HepG2 (cell line): ENCODE results near the gene ATG16L2. TPM values are rescaled to one million over a fixed set of nuclear protein-coding genes. Genes with fewer than 3 reads are reported as not detected.
A peak's percentile ranks its signal among the peaks of the same experiment; 100 is the strongest.
"Not testable (repeated sequence)": the region's sequence is repeated elsewhere in the genome, so short reads cannot be mapped to it uniquely, and the experiment has no call there.

Experiments
- ATAC-seq: fragments of 200-7000 bp; cut with Tn5 transposase; 3 replicates; pipeline ENCODE4 v1.9.1; 2020; ENCODE audit warnings: mild to moderate bottlenecking, moderate library complexity
- BruUV-seq: library from RNA; stranded (reverse); fragments of 400-500 nt; replicated peaks from 2 replicates; lab custom pipeline; 2021; lab: Mats Ljungman, UMichigan
- CTCF ChIA-PET: fragments of 300-600 bp; formaldehyde crosslinking; extraction: SDS; loops from one replicate; lab custom pipeline; 2021; ENCODE audit warnings: low total read pairs, inconsistent platforms, low intra/inter-chr PET ratio; lab: Yijun Ruan, JAX
- POLR2A ChIA-PET: fragments of 350-600 bp; sonication (Branson Sonifier 250); formaldehyde crosslinking; loops from one replicate; lab custom pipeline; 2020; ENCODE audit warnings: antibody characterized with exemption, inconsistent platforms; lab: Yijun Ruan, JAX
- DNase-seq: peaks from one replicate; pipeline ENCODE4 v3.0.0-alpha.2; 2015; ENCODE audit warnings: low spot score
- FAIRE-seq: peaks from 3 replicates; lab custom pipeline; 2011; peaks lifted over from hg19 to GRCh38; lab: Jason Lieb, UNC
- H2AFZ ChIP-seq: one replicate; pipeline ENCODE4 v1.6.1; 2011; ENCODE audit warnings: low read length, inconsistent platforms
- H3K27ac ChIP-seq: fragments of 300-600 bp; 3 replicates; pipeline ENCODE4 v1.8.0; 2011; ENCODE audit warnings: mixed run types, mild to moderate bottlenecking, mixed read lengths, low read length, inconsistent platforms; ENCODE audit not compliant: insufficient read depth; ENCODE audit errors: extremely low read length
- H3K27me3 ChIP-seq, 2 experiments: fragments of 200-600 bp in 1 of 2; 2 replicates in 1 of 2; 3 replicates in 1 of 2; pipeline versions ENCODE4 v1.6.0 to v1.8.0; 2011; ENCODE audit warnings: low read length in 2 of 2, mild to moderate bottlenecking in 2 of 2, moderate library complexity in 2 of 2, inconsistent platforms in 1 of 2; ENCODE audit not compliant: insufficient read depth in 2 of 2, control insufficient read depth in 1 of 2
- H3K36me3 ChIP-seq, 2 experiments: fragments of 200-600 bp in 1 of 2; replicated peaks in 1 of 2; 2 replicates in 1 of 2; 3 replicates in 1 of 2; pipeline versions ENCODE4 v1.5.1 to v1.8.0; 2011; ENCODE audit warnings: low read length in 2 of 2, inconsistent platforms in 1 of 2; ENCODE audit not compliant: insufficient read depth in 2 of 2, control insufficient read depth in 1 of 2
- H3K4me1 ChIP-seq: 2 replicates; pipeline ENCODE4 v1.5.1; 2012; ENCODE audit warnings: low read length, inconsistent platforms; ENCODE audit not compliant: insufficient read depth
- H3K4me2 ChIP-seq: 2 replicates; pipeline ENCODE4 v1.6.0; 2011; ENCODE audit warnings: low read depth, low read length, inconsistent platforms
- H3K4me3 ChIP-seq, 3 experiments: fragments of 200-600 bp in 1 of 3; sonication (generic), shearing (Covaris generic) in 1 of 3; replicated peaks in 1 of 3; 2 replicates each; pipeline ENCODE4 v1.5.1; 2011 to 2016; ENCODE audit warnings: low read length in 3 of 3, inconsistent platforms in 2 of 3, low read depth in 2 of 3, mild to moderate bottlenecking in 2 of 3, control low read depth in 1 of 3, mixed read lengths in 1 of 3; ENCODE audit not compliant: insufficient read depth in 1 of 3
- H3K79me2 ChIP-seq: one replicate; pipeline ENCODE4 v1.6.1; 2011; ENCODE audit warnings: low read length, inconsistent platforms; ENCODE audit not compliant: insufficient read depth
- H3K9ac ChIP-seq: 2 replicates; pipeline ENCODE4 v1.6.0; 2011; ENCODE audit warnings: mild to moderate bottlenecking, low read depth, low read length, inconsistent platforms; ENCODE audit not compliant: insufficient read depth
- H3K9me3 ChIP-seq: 2 replicates; pipeline ENCODE4 v1.5.1; 2012; ENCODE audit warnings: mild to moderate bottlenecking, low read length
- H4K20me1 ChIP-seq: 2 replicates; pipeline ENCODE4 v1.6.0; 2011; ENCODE audit warnings: inconsistent platforms, mild to moderate bottlenecking, low read length, moderate library complexity; ENCODE audit not compliant: insufficient read depth
- ARNTL ChIP-seq: sonication (generic); formaldehyde crosslinking; IDR thresholded peaks from 2 replicates; pipeline ENCODE4 v1.4.0; 2020; ENCODE audit warnings: mild to moderate bottlenecking, missing genetic modification reagents
- CERS6 ChIP-seq: sonication (generic); formaldehyde crosslinking; IDR thresholded peaks from 2 replicates; pipeline ENCODE4 v1.5.0; 2020; ENCODE audit warnings: missing genetic modification reagents
- HNRNPH1 ChIP-seq: fragments of 200-400 bp; formaldehyde crosslinking; optimal IDR thresholded peaks from 2 replicates; pipeline ENCODE3; 2017; ENCODE audit warnings: mild to moderate bottlenecking, low read depth, low read length
- KLF13 ChIP-seq: sonication (generic); formaldehyde crosslinking; IDR thresholded peaks from 2 replicates; pipeline ENCODE4 v1.4.0; 2020; ENCODE audit warnings: mild to moderate bottlenecking, missing genetic modification reagents
- KMT2A ChIP-seq: sonication (generic); formaldehyde crosslinking; IDR thresholded peaks from 2 replicates; pipeline ENCODE4 v1.4.0; 2020; ENCODE audit warnings: missing genetic modification reagents
- MAX ChIP-seq: IDR thresholded peaks from 2 replicates; pipeline ENCODE4 v1.6.1; 2012; ENCODE audit warnings: inconsistent platforms
- MEF2D ChIP-seq: sonication (generic); formaldehyde crosslinking; IDR thresholded peaks from 2 replicates; pipeline ENCODE4 v1.5.1; 2020; ENCODE audit warnings: mild to moderate bottlenecking, missing genetic modification reagents
- MEIS1 ChIP-seq: sonication (generic); formaldehyde crosslinking; IDR thresholded peaks from 2 replicates; pipeline ENCODE4 v1.9.0; 2021; ENCODE audit warnings: mild to moderate bottlenecking, missing genetic modification reagents, moderate library complexity, borderline replicate concordance
- NAIF1 ChIP-seq: sonication (generic); formaldehyde crosslinking; IDR thresholded peaks from 2 replicates; pipeline ENCODE4 v1.5.0; 2020; ENCODE audit warnings: mild to moderate bottlenecking, missing genetic modification reagents, borderline replicate concordance
- NFIC ChIP-seq: IDR thresholded peaks from 2 replicates; pipeline ENCODE4 v1.6.1; 2012; ENCODE audit warnings: mild to moderate bottlenecking, low read length, inconsistent platforms
- RXRA ChIP-seq: sonication (generic); formaldehyde crosslinking; IDR thresholded peaks from 2 replicates; pipeline ENCODE4 v1.5.1; 2020; ENCODE audit warnings: missing genetic modification reagents
- SALL1 ChIP-seq: sonication (generic); formaldehyde crosslinking; IDR thresholded peaks from 2 replicates; pipeline ENCODE4 v1.8.0; 2022; ENCODE audit warnings: mild to moderate bottlenecking, missing genetic modification reagents
- WGBS: methylation state at CpG from one replicate; pipeline ENCODE4 v1.1.6; 2017; ENCODE audit warnings: low lambda C conversion rate; 5-methylcytosine and 5-hydroxymethylcytosine counted together
- in situ Hi-C: cut with HindIII; loops from 2 replicates; pipeline ENCODE4 v1.10.0; 2017; ENCODE audit warnings: low pct_unique_long_range_greater_than_20kb; ENCODE audit not compliant: extremely low pct_ligation_motif_present
- intact Hi-C: fragments of 100-400 bp; cut with micrococcal nuclease; formaldehyde crosslinking; loops from one replicate; pipeline ENCODE4 v1.10.0; 2022; ENCODE audit not compliant: unreplicated experiment
- polyA plus RNA-seq, 8 experiments: library from polyadenylated mRNA; depleted of rRNA in 3 of 8; stranded (reverse) in 7 of 8; unstranded in 1 of 8; fragments of >200 nt; fragmentation: Illumina TruSeq in 4 of 8; extraction: Trizol in 4 of 8; gene quantifications; 2 replicates each; pipeline versions ENCODE4 v1.2.1 to v1.2.3, GENCODE V29; 2011 to 2016; ENCODE audit warnings: low read depth in 4 of 8, missing spikeins in 1 of 8, mixed read lengths in 1 of 8; ENCODE audit not compliant: insufficient read depth in 1 of 8
- total RNA-seq, 5 experiments: library from RNA; depleted of rRNA; stranded (reverse); fragments of >200 nt; fragmentation: Illumina TruSeq; extraction: Trizol; gene quantifications; 2 replicates each; pipeline ENCODE4 v1.2.3, GENCODE V29; 2016; ENCODE audit warnings: low read depth in 1 of 5

The ATG16L2 gene
- total and polyA plus RNA-seq, 2 of the 13 experiments (the other 11 are each of a cell fraction or from before 2014, with no cell fraction given), result 6.2 to 14.8 TPM

GRCh38 chr11:72806378-72806777 lies 7.8 kb upstream of the ATG16L2 start:
- ATAC-seq, intact Hi-C loops, FAIRE-seq, H2AFZ ChIP-seq, H3K9ac ChIP-seq, BruUV-seq, H3K27ac ChIP-seq, H4K20me1 ChIP-seq, CTCF ChIA-PET, H3K27me3 ChIP-seq, H3K36me3 ChIP-seq, H3K4me3 ChIP-seq, in situ Hi-C loops, DNase-seq, H3K4me2 ChIP-seq, H3K79me2 ChIP-seq, H3K9me3 ChIP-seq: not testable (repeated sequence)
- POLR2A ChIA-PET, result interaction anchor here (1.8 kb wide), 1 partner anchor 12 kb away, joined by 13 read pairs; the partner anchor contains the start of gene STARD10
- WGBS, result 100% methylated on average over 1 of the region's 1 CpG
- H3K4me1 ChIP-seq, result peaks cover 22% of the 10 kb centered on the region

GRCh38 chr11:72807021-72807693 lies 7.1 kb upstream of the ATG16L2 start:
- Histone ChIP-seq H3K4me3 (no peak overlapping the region), H3K27ac (peak overlapping the region; percentile 54), H3K9ac (no peak overlapping the region), H3K4me1 (peaks cover 27% of the 10 kb centered on the region), H3K9me3 (no peaks in the 10 kb centered on the region), H3K4me2 (0 out of 2 replicates have a peak overlapping the region, but pooled peaks have one; percentile 8), H2AFZ (no peak overlapping the region), H3K27me3 (no peaks in the 10 kb centered on the region), H4K20me1 (no peaks in the 10 kb centered on the region), H3K79me2 (peaks cover 4% of the 10 kb centered on the region), H3K36me3 (no peaks in the 10 kb centered on the region; a peak in 1 of 5 replicates)
- FAIRE-seq (peak; percentile 61), DNase-seq (peak; percentile 72), ATAC-seq (peak; percentile 79)
- CTCF ChIA-PET, result no interaction called here
- WGBS, result 2% methylated on average over 5 of the region's 5 CpGs
- POLR2A ChIA-PET, result interaction anchor here (0.8 to 1.8 kb wide), 3 partner anchors 12 to 25 kb away, joined by 4 to 13 read pairs (median 7); partner anchors contain the start of gene STARD10
- intact Hi-C loops (no loop called here), in situ Hi-C loops (no loop called here)
- no TSS peak for BruUV-seq
- TF ChIP-seq RXRA, result no peak
- no peak for TF ChIP-seq MEIS1 (CRISPR knock-in tag)
- no peak for TF ChIP-seq KLF13
- TF ChIP-seq HNRNPH1, result no peak
- no peak for TF ChIP-seq ARNTL (CRISPR knock-in tag)
- no peak for TF ChIP-seq NAIF1 (CRISPR knock-in tag)
- no peak for TF ChIP-seq CERS6
- no peak for TF ChIP-seq NFIC
- TF ChIP-seq MAX, result no peak
- no peak for TF ChIP-seq KMT2A
- TF ChIP-seq SALL1 (CRISPR knock-in tag), result peak; percentile 45; the same call in 1 of the 2 replicates
- no peak for TF ChIP-seq MEF2D (CRISPR knock-in tag)
